ENCODE data around the gene C2orf42. TPM values are rescaled to one million over a fixed set of nuclear protein-coding genes. Genes with fewer than 3 reads are reported as not detected.
A peak's percentile ranks its signal among the peaks of the same experiment; 100 is the strongest.
"Not testable (repeated sequence)": the region's sequence is repeated elsewhere in the genome, so short reads cannot be mapped to it uniquely, and the experiment has no call there.

C2orf42 gene
- total RNA-seq, 1 donor from 2014 or later = 18.5 TPM

GRCh38 chr2:70169654-70170245, 21.1 kb downstream of the C2orf42 start:
- not testable (repeated sequence) for DNase-seq

- DNase-seq = no peak
Observed at GRCh38 chr2:70161069-70161534, 29.7 kb downstream of the C2orf42 start.

- no peak for DNase-seq
Observed at GRCh38 chr2:70160545-70160944, 30.3 kb downstream of the C2orf42 start.

GRCh38 chr2:70149130-70149686, 41.6 kb downstream of the C2orf42 start:
- not testable (repeated sequence) for DNase-seq

- DNase-seq = not testable (repeated sequence)
Observed at GRCh38 chr2:70148211-70148760, 42.5 kb downstream of the C2orf42 start.

GRCh38 chr2:70145851-70146739, 44.7 kb downstream of the C2orf42 start:
- no peak for DNase-seq

- no peak for DNase-seq
Observed at GRCh38 chr2:70145144-70145490, 45.7 kb downstream of the C2orf42 start.

GRCh38 chr2:70144443-70145143, 46.2 kb downstream of the C2orf42 start:
- DNase-seq = no peak

- DNase-seq = peak; percentile 82
Observed at GRCh38 chr2:70143314-70144150, 47.3 kb downstream of the C2orf42 start.

- peak; percentile 100 for DNase-seq
Observed at GRCh38 chr2:70142590-70143313, 48.1 kb downstream of the C2orf42 start.

GRCh38 chr2:70141902-70142589, 48.8 kb downstream of the C2orf42 start:
- DNase-seq = peak; percentile 68

GRCh38 chr2:70141212-70141901, 49.5 kb downstream of the C2orf42 start:
- peak; percentile 82 for DNase-seq

GRCh38 chr2:70140791-70141211, 50.0 kb downstream of the C2orf42 start:
- no peak for DNase-seq

GRCh38 chr2:70134323-70134983, 56.4 kb downstream of the C2orf42 start:
- DNase-seq = not testable (repeated sequence)

- DNase-seq = no peak
Observed at GRCh38 chr2:70133491-70134322, 57.1 kb downstream of the C2orf42 start.

GRCh38 chr2:70133127-70133452, 57.7 kb downstream of the C2orf42 start:
- DNase-seq = no peak

- DNase-seq = peak; percentile 82
Observed at GRCh38 chr2:70132244-70133126, 58.3 kb downstream of the C2orf42 start.
